Spleen (tissue), 7 donors: ENCODE measurements around the gene TTC39A.

Experiments
- POLR2AphosphoS5 ChIP-seq, 3 donors: sonication (generic); formaldehyde crosslinking; IDR thresholded peaks; one replicate each; pipeline ENCODE4 v1.5.1; 2017; ENCODE audit warnings: antibody characterized with exemption in 3 of 3
- TF ChIP-seq, protein P1 (sequence below), 11 experiments: fragments of 200-600 bp in 7 of 11; fragments of 450-650 bp in 4 of 11; sonication (generic) in 4 of 11; IDR thresholded peaks in 8 of 11; conservative IDR thresholded peaks in 3 of 11; 1 replicate in 7 of 11; 2 replicates in 4 of 11; pipeline versions ENCODE4 v1.4.0 to v1.8.0; 2016 to 2021; ENCODE audit warnings: antibody characterized with exemption in 11 of 11, inconsistent platforms in 4 of 11, mild to moderate bottlenecking in 1 of 11
- donor health status: DM: no; HTN: no; CAD: no; lungs with moderate emphysema.
- donor health status: DM: no; HTN: no; CAD: no.
- donor health status: DM: no; HTN: no; CAD: no.

GRCh38 chr1:51355382-51355781, 25.0 kb upstream of the TTC39A start:
- no peak for TF ChIP-seq POLR2AphosphoS5 (IDR thresholded peaks at IDR 0.05)
- TF ChIP-seq, protein P1, sequence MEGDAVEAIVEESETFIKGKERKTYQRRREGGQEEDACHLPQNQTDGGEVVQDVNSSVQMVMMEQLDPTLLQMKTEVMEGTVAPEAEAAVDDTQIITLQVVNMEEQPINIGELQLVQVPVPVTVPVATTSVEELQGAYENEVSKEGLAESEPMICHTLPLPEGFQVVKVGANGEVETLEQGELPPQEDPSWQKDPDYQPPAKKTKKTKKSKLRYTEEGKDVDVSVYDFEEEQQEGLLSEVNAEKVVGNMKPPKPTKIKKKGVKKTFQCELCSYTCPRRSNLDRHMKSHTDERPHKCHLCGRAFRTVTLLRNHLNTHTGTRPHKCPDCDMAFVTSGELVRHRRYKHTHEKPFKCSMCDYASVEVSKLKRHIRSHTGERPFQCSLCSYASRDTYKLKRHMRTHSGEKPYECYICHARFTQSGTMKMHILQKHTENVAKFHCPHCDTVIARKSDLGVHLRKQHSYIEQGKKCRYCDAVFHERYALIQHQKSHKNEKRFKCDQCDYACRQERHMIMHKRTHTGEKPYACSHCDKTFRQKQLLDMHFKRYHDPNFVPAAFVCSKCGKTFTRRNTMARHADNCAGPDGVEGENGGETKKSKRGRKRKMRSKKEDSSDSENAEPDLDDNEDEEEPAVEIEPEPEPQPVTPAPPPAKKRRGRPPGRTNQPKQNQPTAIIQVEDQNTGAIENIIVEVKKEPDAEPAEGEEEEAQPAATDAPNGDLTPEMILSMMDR (IDR thresholded peaks at IDR 0.05 in 8 of 11, conservative IDR thresholded peaks at IDR 0.05 in 3 of 11), result no peak
